GM15510 (cell line): Measurements from ENCODE around the gene UGT2A3.

Experiments
- POLR2A ChIP-seq: IDR thresholded peaks from 3 replicates; pipeline ENCODE4 v1.6.1; 2011; ENCODE audit warnings: borderline replicate concordance; ENCODE audit not compliant: insufficient read length; ENCODE audit errors: extremely low read depth

The UGT2A3 gene

GRCh38 chr4:68951078-68951805 is at the start of gene UGT2A3:
TSS of gene UGT2A3 (minus strand) at chr4:68951804. CDS start at chr4:68951760, 44 bp downstream.
- no peak for TF ChIP-seq POLR2A

- TF ChIP-seq POLR2A = no peak
Measured at GRCh38 chr4:68997040-68997439, 45.4 kb upstream of the UGT2A3 start.

- no peak for TF ChIP-seq POLR2A
Measured at GRCh38 chr4:68995292-68995691, 43.7 kb upstream of the UGT2A3 start.

GRCh38 chr4:68987007-68987406 is 35.4 kb upstream of the UGT2A3 start:
- TF ChIP-seq POLR2A = no peak

GRCh38 chr4:68985442-68985841 is 33.8 kb upstream of the UGT2A3 start:
- no peak for TF ChIP-seq POLR2A

- no peak for TF ChIP-seq POLR2A
Measured at GRCh38 chr4:68984947-68985346, 33.3 kb upstream of the UGT2A3 start.

- TF ChIP-seq POLR2A = no peak
Measured at GRCh38 chr4:68963374-68963773, 11.8 kb upstream of the UGT2A3 start.

GRCh38 chr4:68962868-68963267 is 11.3 kb upstream of the UGT2A3 start:
- no peak for TF ChIP-seq POLR2A

GRCh38 chr4:68960294-68961163 is 8.9 kb upstream of the UGT2A3 start:
- no peak for TF ChIP-seq POLR2A

- no peak for TF ChIP-seq POLR2A
Measured at GRCh38 chr4:68954126-68954525, 2.5 kb upstream of the UGT2A3 start.

GRCh38 chr4:68953056-68953596 is 1.5 kb upstream of the UGT2A3 start:
- no peak for TF ChIP-seq POLR2A

- no peak for TF ChIP-seq POLR2A
Measured at GRCh38 chr4:68951806-68952585, 392 bp upstream of the UGT2A3 start.

GRCh38 chr4:68950033-68950432 is 1.6 kb downstream of the UGT2A3 start:
- no peak for TF ChIP-seq POLR2A

- no peak for TF ChIP-seq POLR2A
Measured at GRCh38 chr4:68948985-68949384, 2.6 kb downstream of the UGT2A3 start.
